ENCODE measurements around the gene IL17A. TPM values are rescaled to one million over a fixed set of nuclear protein-coding genes. Genes with fewer than 3 reads are reported as not detected.

The IL17A gene
- total RNA-seq = not detected in 2 replicates

GRCh38 chr6:52186075-52186474 is at the start of gene IL17A:
Gene IL17A, plus strand, starts transcription at chr6:52186375. Its CDS starts 57 bp downstream, at chr6:52186432.

Small RNA genes lying within 50 kb of the gene (small RNA-seq; reads per million reads assigned to genes)
- gene MIR133B (not detected), gene MIR206 (not detected)

Other genes with a start within 250 kb of the IL17A start
- 0.11 and 0.79 TPM in 2 replicates for gene PKHD1, start 98.8 kb upstream of the IL17A start, total RNA-seq
- not detected in 2 replicates for gene IL17F, start 58.1 kb downstream of the IL17A start, total RNA-seq
- gene MCM3, start 98.4 kb downstream of the IL17A start, total RNA-seq = 29.8 and 31.4 TPM in 2 replicates
- gene PAQR8, start 175.8 kb downstream of the IL17A start, total RNA-seq = 4.8 and 8.6 TPM in 2 replicates
- gene EFHC1, start 234.0 kb downstream of the IL17A start, total RNA-seq = 10.6 and 22.8 TPM in 2 replicates

All from placental epithelial cell (primary cell).